Mesenteric fat pad (tissue), 1 donor: ENCODE data around the gene IVL. TPM values are rescaled to one million over a fixed set of nuclear protein-coding genes. Genes with fewer than 3 reads are reported as not detected.

Source experiments
- DNase-seq: peaks from one replicate; pipeline ENCODE4 v3.0.0-alpha.2; 2020; ENCODE audit warnings: low spot score
- total RNA-seq: library from RNA; stranded (reverse); fragmentation: NEBNext Ultra II Directional; extraction: Animal tissue kit (Norgen Biotek cat#: 25700); gene quantifications from one replicate; pipeline ENCODE4 v1.2.1, GENCODE V29; 2021
- donor health status: DM: yes; HTN: yes; CAD: no.

Gene IVL
- total RNA-seq, 1 donor from 2014 or later, result not detected

DNA sequence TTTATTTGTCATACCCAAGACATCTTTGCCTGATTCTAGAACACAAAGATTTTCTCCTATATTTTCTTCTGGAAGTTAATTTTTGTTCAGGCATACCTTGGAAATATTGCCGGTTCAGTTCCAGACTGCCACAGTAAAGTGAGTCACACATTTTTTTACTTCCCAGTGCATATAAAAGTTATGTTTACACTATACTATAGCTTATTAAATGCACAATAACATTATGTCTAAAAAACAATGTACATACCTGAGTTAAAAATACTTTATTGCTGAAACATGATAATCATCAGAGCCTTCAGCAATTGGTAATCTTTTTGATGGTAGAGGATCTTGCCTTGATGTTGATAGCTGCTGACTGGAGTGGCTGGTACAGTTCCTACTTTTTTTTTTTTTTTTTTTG, 20.2 kb upstream of the IVL start:
- DNase-seq, result no peak

DNA sequence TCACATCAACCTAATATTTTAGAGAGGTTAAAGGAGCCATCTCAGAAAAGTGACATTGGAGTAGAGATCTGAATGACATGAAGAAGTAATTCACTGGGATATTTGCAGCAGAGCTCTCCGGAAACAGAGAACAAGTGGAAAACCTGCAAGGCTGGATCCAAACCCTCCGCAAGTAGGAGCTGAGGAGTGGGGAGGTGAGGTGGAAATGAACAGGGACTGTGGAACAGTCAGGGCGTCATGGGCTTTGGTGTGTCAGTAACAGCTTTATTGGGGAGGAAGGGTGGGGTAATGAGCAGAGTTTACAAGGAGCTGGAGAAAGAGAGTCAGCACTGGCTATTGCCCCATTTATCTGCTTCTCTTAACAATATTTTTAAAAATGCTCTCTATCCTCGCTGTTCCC, 9.3 kb upstream of the IVL start:
- DNase-seq, result no peak

DNA sequence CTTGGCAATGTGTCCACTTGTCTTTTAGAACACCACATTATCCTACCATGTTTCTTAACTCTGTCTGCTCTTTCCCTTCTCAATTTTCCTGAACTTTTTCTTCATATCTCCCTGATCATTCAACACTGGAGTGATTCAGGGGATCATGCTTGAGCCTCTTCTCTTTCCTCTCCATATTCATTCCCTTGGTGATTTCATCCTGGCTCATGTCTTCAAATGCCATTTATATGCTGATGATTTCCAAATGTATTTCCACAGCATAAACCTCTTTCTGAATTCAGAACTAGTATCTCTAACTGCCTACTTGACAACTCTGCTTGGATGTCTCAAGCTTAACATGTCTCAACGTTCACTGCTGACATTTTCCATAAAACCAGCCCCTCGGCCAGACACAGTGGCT, 8.5 kb upstream of the IVL start:
- DNase-seq, result no peak

GRCh38 chr1:152901631-152902030, 6.7 kb upstream of the IVL start:
- no peak for DNase-seq

- DNase-seq, result no peak
These were observed 5.7 kb upstream of the IVL start for GRCh38 chr1:152902636-152903035.

DNA sequence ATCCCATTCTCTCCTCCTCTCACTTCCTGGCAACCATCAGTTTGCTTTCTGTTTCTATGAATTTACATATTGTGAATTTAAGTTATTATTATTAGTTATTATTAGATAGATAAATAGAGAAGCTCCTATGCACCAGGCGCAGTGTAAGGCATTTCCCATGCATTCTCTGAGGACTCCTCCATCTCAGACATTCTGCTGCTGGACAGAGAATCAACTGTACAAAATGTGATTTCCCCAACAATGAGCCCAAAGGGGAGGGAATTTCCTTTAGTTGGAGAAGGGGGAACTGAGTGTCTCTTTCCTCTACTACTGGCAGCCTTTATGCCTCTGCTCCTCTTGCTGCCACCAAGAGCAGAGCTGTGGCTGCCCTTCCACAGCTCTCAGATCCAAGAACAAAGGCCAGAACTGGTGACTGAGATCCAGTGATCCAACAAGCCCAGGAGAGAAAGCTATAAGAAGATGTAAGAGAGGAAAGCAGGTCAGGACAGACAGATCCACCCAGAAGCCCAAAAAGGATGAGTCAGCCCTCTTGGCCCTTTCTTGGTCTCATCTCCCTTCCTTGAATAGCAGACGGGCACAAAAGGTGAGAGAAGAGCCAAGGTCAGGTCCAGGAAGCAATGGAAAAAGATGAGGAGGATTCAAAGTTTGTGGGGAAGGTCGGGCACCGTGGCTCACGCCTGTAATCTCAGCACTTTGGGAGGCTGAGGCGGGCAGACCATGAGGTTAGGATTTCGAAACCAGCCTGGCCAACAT, 3.5 kb upstream of the IVL start:
- DNase-seq, result no peak

- DNase-seq, result no peak
These were observed 2.3 kb upstream of the IVL start for GRCh38 chr1:152906023-152906565.

DNA sequence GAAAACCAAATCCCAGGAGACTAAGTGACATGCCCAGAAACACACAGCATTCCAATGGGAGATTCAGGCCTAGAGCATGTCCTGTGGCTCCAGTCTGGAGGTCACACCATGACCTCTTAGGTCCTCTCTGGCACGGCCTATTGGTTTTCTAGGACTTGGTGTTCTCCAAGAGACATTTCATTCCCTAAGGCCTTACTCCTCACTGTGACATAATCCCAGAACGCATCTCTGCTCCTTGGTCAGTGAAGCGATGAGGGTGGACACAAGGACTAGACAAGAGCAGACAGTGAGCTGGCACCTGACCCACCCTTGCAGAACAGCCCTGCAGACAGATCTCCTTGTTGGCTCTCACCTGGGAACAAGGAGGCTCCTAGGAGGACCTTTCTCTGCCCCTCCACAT, 860 bp downstream of the IVL start:
- DNase-seq, result no peak

DNA sequence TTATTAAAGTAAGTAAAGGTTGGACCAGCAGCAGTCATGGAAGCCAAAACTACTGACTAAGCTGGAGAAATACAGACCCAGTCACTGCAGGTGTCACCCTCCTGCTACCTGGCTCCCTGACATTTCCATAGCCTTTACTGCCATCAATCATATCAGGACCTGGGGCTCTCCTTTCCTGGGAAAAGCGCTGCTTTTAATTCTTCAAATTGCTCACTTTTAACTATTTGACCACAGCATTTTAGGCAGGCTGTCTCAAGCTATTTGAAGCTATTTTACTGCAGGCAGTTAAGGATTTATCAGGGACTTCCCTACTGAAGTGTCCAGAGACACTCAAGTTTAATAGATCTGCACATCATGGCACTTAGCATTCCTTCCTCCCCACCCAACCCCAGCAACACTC, 4.1 kb downstream of the IVL start:
- DNase-seq, result no peak

GRCh38 chr1:152912900-152913299, 4.6 kb downstream of the IVL start:
- DNase-seq, result no peak

GRCh38 chr1:152917794-152918193, 9.4 kb downstream of the IVL start:
- DNase-seq, result no peak

- DNase-seq, result no peak
These were observed 10.7 kb downstream of the IVL start for GRCh38 chr1:152919071-152919470.

GRCh38 chr1:152924191-152924590, 15.8 kb downstream of the IVL start:
- DNase-seq, result no peak

DNA sequence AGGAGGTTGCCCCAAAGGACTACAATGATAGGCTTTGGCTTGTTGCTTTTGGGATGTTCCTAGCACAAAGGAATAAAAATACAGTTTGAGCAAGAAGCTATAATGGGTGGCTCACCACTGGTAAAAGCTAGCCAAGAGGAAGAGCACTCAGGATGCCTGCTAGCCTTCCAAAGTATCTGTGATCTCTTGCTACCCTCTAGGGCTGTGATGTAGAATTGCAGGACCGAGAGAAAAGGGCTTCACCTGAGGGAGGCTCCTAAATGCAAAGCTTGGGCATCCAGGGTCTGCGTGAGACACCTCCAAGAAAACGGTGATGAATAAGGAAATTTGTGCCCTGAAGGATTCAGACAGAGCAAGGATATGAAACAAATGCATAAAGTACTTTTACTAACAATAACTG, 17.7 kb downstream of the IVL start:
- DNase-seq, result no peak

DNA sequence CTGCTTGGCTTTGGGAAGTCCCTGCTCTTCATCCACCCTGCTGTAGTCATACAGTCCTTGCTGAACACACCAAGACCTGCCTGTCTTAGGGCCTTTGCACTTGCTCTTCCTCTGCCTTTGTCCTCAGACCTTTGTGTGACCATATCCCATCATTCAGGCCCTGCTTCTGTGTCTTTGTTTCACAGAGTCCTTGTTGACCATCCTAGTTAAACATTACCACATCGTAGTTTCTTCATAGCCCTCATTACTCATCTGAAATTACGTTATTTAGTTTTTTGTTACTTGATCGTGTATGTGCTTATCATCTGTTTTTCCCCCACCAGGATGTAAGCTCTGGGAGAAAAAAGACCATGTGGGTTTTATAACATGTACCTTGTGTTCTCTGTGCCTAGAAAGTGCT, 20.3 kb downstream of the IVL start:
- DNase-seq, result no peak

DNA sequence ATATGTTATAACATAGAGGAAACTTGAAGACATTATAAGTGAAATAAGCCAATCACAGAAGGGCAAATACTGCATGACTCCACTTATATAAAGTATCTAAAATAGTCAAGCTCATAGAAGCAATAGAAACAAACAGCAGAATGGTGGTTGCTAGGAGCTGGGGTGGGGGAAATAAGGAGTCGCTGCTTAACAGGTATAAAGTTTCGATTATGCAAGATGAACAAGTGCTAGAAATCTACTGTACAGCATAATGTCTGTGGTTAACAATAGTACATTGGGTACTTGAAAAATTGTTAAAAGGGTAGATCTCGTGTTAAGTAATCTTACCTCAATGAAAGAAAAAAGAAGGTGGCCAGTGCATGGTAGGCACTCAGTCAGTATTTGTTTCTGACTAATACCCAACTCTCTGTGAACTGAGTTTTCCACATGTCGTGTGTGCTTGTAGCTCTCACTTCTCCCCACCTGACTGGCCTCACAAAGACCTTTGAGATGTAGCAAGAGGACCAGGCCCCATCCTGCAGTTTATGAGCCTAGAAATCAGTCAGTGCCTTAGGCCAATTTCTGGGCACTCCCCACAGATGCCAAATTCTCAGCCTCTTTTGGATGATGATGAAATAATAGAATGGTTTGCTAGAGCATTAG, 23.9 kb downstream of the IVL start:
- no peak for DNase-seq

- no peak for DNase-seq
These were observed 24.9 kb downstream of the IVL start for GRCh38 chr1:152933196-152933595.

DNA sequence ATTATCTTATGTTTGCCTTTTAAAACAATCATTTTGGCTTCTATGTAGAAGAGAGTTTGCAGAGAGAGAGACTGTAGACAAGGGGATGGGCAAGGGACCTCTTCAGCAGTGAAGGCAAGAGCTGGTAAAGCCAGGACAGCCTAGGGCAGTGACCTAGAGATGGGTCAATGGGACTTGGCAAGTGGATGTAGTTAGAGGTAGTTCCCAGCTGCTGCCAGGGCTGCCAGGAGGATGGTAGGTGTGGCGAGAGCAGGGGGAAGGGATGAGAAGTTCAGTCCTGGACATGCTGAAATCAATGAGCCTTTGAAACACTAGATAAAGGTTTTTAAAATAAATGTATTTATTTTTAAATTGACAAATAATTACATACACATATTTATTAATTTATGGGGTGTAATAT, 32.3 kb downstream of the IVL start:
- no peak for DNase-seq

DNA sequence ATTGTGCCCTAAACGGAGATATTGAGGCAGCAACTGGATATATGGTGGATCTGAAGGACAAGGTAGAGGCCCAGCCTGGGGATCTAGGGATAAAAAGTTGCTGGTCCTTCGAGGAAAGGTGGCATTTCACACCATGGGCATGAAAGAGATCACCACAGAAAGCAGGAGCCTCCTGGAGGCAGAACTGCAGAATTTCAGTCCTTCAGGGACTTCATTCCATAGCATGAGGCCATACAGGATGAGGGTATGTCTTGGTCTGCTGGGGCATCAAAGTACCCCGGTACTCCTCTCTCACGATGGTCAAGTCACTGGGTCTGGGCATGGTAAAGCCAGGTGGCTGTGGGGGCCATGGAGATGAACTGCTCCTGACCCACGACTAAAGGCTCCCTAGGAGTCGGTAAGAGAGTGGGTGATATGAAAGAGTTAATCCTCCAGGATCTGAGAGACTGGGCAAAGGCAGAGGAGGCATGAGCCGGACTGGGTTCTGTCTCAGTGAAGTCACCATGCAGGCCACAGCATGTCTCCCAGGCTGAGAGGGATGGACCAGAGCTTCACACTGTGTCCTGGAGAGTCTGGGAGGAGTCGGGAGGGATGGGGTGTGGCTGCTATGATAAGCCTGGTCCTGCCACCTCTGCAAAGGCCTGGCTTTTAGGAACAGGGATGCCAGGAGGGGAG, 32.8 kb downstream of the IVL start:
- DNase-seq, result no peak

GRCh38 chr1:152942161-152942560, 33.8 kb downstream of the IVL start:
- DNase-seq, result no peak

DNA sequence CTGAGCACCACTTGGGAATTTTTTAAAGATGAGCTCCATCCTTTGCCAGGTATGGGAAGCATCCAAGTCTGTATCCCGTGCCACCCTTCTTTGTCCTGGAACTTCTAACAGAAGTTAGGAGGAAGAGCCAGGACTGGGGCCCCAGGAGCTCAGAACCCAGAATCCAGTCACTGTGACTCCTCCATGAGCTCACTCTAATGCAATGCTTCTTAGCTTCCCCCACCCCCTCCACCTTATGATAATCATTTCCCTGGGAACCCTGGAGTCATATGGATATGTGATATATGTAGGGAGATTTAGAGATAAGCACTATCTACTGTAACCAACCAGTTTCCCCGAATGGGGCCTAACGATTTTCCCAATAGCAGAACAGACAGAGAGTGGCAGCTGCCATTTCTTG, 37.9 kb downstream of the IVL start:
- no peak for DNase-seq

- no peak for DNase-seq
These were observed 38.4 kb downstream of the IVL start, which contains the start of gene SPRR5 for GRCh38 chr1:152946651-152947256. Gene SPRR5 (plus strand): TSS chr1:152947206. CDS start chr1:152948555, 1,349 bp downstream.
